Aorta (tissue), 5 donors: Measurements from ENCODE around the gene CDC42SE2. TPM values are rescaled to one million over a fixed set of nuclear protein-coding genes. Genes with fewer than 3 reads are reported as not detected.

ENCODE experiments used
- ATAC-seq: fragments of 200-7000 bp; cut with Tn5 transposase; one replicate; pipeline ENCODE4 v1.9.1; 2022; ENCODE audit warnings: moderate library complexity; ENCODE audit not compliant: low FRiP score
- DNase-seq, 2 donors: peaks; one replicate each; pipeline ENCODE4 v3.0.0-alpha.2; 2020
- H3K27ac ChIP-seq, 2 donors: one replicate each; pipeline ENCODE4 v1.5.1; 2013; ENCODE audit warnings: low read length in 2 of 2, mild to moderate bottlenecking in 2 of 2, moderate library complexity in 2 of 2, control low read depth in 1 of 2, inconsistent platforms in 1 of 2, low read depth in 1 of 2
- H3K27me3 ChIP-seq, 2 donors: one replicate each; pipeline ENCODE4 v1.6.1; 2013; ENCODE audit warnings: control low read depth in 1 of 2, low read length in 1 of 2, mild to moderate bottlenecking in 1 of 2, moderate library complexity in 1 of 2; ENCODE audit not compliant: insufficient read depth in 2 of 2, control insufficient read depth in 1 of 2
- H3K36me3 ChIP-seq, 2 donors: one replicate each; pipeline ENCODE4 v1.6.1; 2013; ENCODE audit warnings: control low read depth in 1 of 2, low read length in 1 of 2, mild to moderate bottlenecking in 1 of 2; ENCODE audit not compliant: insufficient read depth in 2 of 2, control insufficient read depth in 1 of 2
- H3K4me1 ChIP-seq, 2 donors: one replicate each; pipeline ENCODE4 v1.6.1; 2013; ENCODE audit warnings: low read length in 2 of 2, control low read depth in 1 of 2, mild to moderate bottlenecking in 1 of 2, moderate library complexity in 1 of 2; ENCODE audit not compliant: insufficient read depth in 2 of 2, control insufficient read depth in 1 of 2
- H3K4me3 ChIP-seq, 2 donors: one replicate each; pipeline ENCODE4 v1.5.1; 2013; ENCODE audit warnings: low read length in 2 of 2, control low read depth in 1 of 2, mild to moderate bottlenecking in 1 of 2
- H3K9me3 ChIP-seq: one replicate; pipeline ENCODE4 v1.6.1; 2013; ENCODE audit warnings: mild to moderate bottlenecking, low read length; ENCODE audit not compliant: control insufficient read depth
- WGBS, 2 donors: extraction: QIAGEN DNeasy Blood & Tissue Kit; methylation state at CpG; one replicate each; pipeline ENCODE4 v1.1.7; 2013; 5-methylcytosine and 5-hydroxymethylcytosine counted together
- intact Hi-C, 2 donors: fragments of 100-400 bp; cut with DNase I; formaldehyde crosslinking; loops; one replicate each; pipeline versions ENCODE4 v1.14.2 to v1.15.0; 2022
- polyA plus RNA-seq, 2 donors: library from polyadenylated mRNA; stranded (reverse); fragments of 200-250 nt; gene quantifications; one replicate each; pipeline ENCODE4 v1.2.3, GENCODE V29; 2013
- total RNA-seq, 2 donors: library from RNA; stranded (reverse); fragmentation: NEBNext Ultra II Directional; extraction: Animal tissue kit (Norgen Biotek cat#: 25700); gene quantifications; one replicate each; pipeline ENCODE4 v1.2.1, GENCODE V29; 2021
- donor health status: healthy with polysubstance abuse.
- donor health status: Bipolar disorder and iron deficiency.
- donor health status: DM: no; HTN: no; CAD: no.
- donor health status: DM: no; HTN: no; CAD: no.
- donor health status: DM: yes; HTN: yes; CAD: no.

Gene CDC42SE2
- total and polyA plus RNA-seq, 4 donors = 12.1 to 30.2 (median 23.0) TPM

GRCh38 chr5:131286400-131286715, 22.5 kb downstream of the CDC42SE2 start:
- H3K36me3 ChIP-seq = no peaks in the 10 kb centered on the region
- DNase-seq (no peak), ATAC-seq (no peak)
- H3K4me3 ChIP-seq = no peak overlapping the region
- intact Hi-C loops = no loop called here
- 91 to 93% methylated on average over 5 of the region's 5 CpGs for WGBS, 2 donors
- H3K4me1 ChIP-seq = no peaks in the 10 kb centered on the region
- no peaks in the 10 kb centered on the region for H3K9me3 ChIP-seq
- H3K27me3 ChIP-seq = no peaks in the 10 kb centered on the region
- no peak overlapping the region for H3K27ac ChIP-seq

- DNase-seq (no peak), ATAC-seq (no peak)
- no peaks in the 10 kb centered on the region for H3K9me3 ChIP-seq
- H3K4me3 ChIP-seq = no peak overlapping the region
- H3K27me3 ChIP-seq = no peaks in the 10 kb centered on the region
- no peaks in the 10 kb centered on the region for H3K36me3 ChIP-seq
- no peaks in the 10 kb centered on the region for H3K4me1 ChIP-seq
- no peak overlapping the region for H3K27ac ChIP-seq
- 83 to 94% methylated on average over 1 of the region's 1 CpG for WGBS, 2 donors
- intact Hi-C loops = no loop called here
Observed at GRCh38 chr5:131288328-131288727, 24.5 kb downstream of the CDC42SE2 start.

GRCh38 chr5:131289738-131290137, 25.9 kb downstream of the CDC42SE2 start:
- Histone ChIP-seq H3K27ac (no peak overlapping the region), H3K9me3 (no peaks in the 10 kb centered on the region), H3K4me1 (no peaks in the 10 kb centered on the region), H3K36me3 (no peaks in the 10 kb centered on the region), H3K27me3 (no peaks in the 10 kb centered on the region), H3K4me3 (no peak overlapping the region)
- WGBS, 2 donors = 94 to 96% methylated on average over 3 of the region's 3 CpGs
- no peak for DNase-seq
- ATAC-seq = no peak
- intact Hi-C loops = no loop called here

DNA sequence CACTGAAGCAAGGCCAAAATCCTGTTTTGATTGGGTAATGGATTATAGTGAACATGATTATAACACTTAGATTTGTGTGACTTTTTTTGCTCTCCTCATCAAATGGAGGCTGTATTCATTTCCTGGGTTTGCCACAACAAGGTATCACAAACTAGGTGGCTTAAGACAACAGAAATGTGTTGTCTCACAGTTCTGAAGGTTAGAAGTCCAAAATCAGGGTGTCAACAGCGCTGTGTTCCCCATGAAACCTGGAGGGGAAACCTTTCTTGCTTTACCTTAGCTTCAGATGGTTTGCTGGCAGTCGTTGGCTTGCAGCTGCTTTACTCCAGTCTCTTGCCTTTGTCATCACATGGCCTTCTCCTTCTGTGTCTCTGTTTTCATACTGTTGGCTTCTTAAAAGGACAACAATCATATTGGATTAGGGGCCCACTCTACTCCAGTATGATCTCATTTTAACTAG, 32.4 kb downstream of the CDC42SE2 start:
- Histone ChIP-seq H3K9me3 (no peaks in the 10 kb centered on the region), H3K4me1 (no peaks in the 10 kb centered on the region), H3K36me3 (no peaks in the 10 kb centered on the region), H3K27me3 (no peaks in the 10 kb centered on the region), H3K27ac (no peak overlapping the region), H3K4me3 (no peak overlapping the region)
- DNase-seq (no peak), ATAC-seq (no peak)
- intact Hi-C loops = no loop called here
- 84 to 91% methylated on average over 2 of the region's 2 CpGs for WGBS, 2 donors

- Histone ChIP-seq H3K27me3 (no peaks in the 10 kb centered on the region), H3K4me3 (no peak overlapping the region), H3K27ac (no peak overlapping the region), H3K4me1 (no peaks in the 10 kb centered on the region), H3K36me3 (no peaks in the 10 kb centered on the region), H3K9me3 (no peaks in the 10 kb centered on the region)
- DNase-seq = no peak
- whole genome bisulfite sequencing, 2 donors = 95 to 98% methylated on average over 5 of the region's 5 CpGs
- intact Hi-C loops = no loop called here
- ATAC-seq = no peak
Observed at GRCh38 chr5:131297886-131298285, 34.0 kb downstream of the CDC42SE2 start.

DNA sequence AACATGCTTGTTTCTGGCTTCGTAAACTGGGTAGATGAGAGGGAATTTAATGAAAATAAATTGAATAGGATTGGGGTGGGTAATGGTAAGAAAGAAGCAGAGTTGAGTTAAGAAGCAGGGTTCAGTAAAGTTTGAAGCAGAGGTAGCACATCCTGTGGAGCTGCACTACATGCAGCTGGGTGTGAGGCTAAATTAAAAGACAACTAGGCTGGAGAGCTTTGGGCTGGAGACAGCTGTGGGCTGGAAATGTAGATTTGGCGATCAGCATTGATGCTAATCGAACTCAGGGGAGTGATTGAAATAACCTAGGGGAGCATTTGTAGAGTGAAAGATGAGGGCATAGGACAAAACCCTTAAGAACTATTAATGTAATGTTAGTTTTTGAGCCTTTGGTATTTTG, 35.6 kb downstream of the CDC42SE2 start:
- 93 to 95% methylated on average over 3 of the region's 3 CpGs for WGBS, 2 donors
- no peak for ATAC-seq

DNA sequence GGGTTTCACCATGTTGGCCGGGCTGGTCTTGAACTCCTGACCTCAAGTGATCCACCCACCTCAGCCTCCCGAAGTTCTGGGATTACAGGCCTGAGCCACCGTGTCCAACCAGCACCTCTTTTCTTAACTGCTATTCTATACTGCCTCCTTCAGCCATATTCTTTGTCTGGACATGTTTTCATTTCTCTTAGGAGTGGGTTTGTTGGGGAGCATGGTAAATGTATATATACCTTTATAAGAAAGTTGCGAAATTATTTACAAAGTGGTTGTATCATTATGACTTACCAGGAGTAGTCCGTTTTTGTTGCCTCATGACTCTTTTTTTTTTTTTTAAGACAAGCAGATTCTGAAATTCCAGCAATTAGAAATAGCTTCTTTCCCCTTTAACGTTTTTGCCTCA, 38.7 kb downstream of the CDC42SE2 start:
- ATAC-seq = no peak
- no peak overlapping the region for H3K4me3 ChIP-seq
- no peaks in the 10 kb centered on the region for H3K36me3 ChIP-seq
- intact Hi-C loops = no loop called here
- DNase-seq = no peak
- H3K9me3 ChIP-seq = no peaks in the 10 kb centered on the region
- H3K27ac ChIP-seq = no peak overlapping the region
- H3K27me3 ChIP-seq = no peaks in the 10 kb centered on the region
- H3K4me1 ChIP-seq = no peaks in the 10 kb centered on the region
- whole genome bisulfite sequencing, 2 donors = 85 to 87% methylated on average over 6 of the region's 6 CpGs

More for the DNA sequence above, 35.6 kb downstream of the CDC42SE2 start:
- Histone ChIP-seq H3K27me3 (no peaks in the 10 kb centered on the region), H3K9me3 (no peaks in the 10 kb centered on the region), H3K27ac (no peak overlapping the region), H3K4me3 (no peak overlapping the region), H3K4me1 (no peaks in the 10 kb centered on the region), H3K36me3 (no peaks in the 10 kb centered on the region)
- DNase-seq = no peak
- intact Hi-C loops = no loop called here

GRCh38 chr5:131303537-131303936, 39.7 kb downstream of the CDC42SE2 start:
- intact Hi-C loops = no loop called here
- no peaks in the 10 kb centered on the region for H3K36me3 ChIP-seq
- DNase-seq = no peak
- H3K4me3 ChIP-seq = no peak overlapping the region
- no peaks in the 10 kb centered on the region for H3K27me3 ChIP-seq
- ATAC-seq = no peak
- no peaks in the 10 kb centered on the region for H3K9me3 ChIP-seq
- H3K27ac ChIP-seq = no peak overlapping the region
- WGBS, 2 donors = 33 to 35% methylated on average over 1 of the region's 1 CpG
- H3K4me1 ChIP-seq = no peaks in the 10 kb centered on the region

- intact Hi-C loops = no loop called here
- no peak overlapping the region for H3K4me3 ChIP-seq
- DNase-seq (no peak), ATAC-seq (no peak)
- H3K9me3 ChIP-seq = no peaks in the 10 kb centered on the region
- no peaks in the 10 kb centered on the region for H3K36me3 ChIP-seq
- no peak overlapping the region for H3K27ac ChIP-seq
- H3K27me3 ChIP-seq = no peaks in the 10 kb centered on the region
- 39 to 46% methylated on average over 2 of the region's 2 CpGs for WGBS, 2 donors
- H3K4me1 ChIP-seq = no peaks in the 10 kb centered on the region
Observed at GRCh38 chr5:131304414-131304813, 40.6 kb downstream of the CDC42SE2 start.
